ENCODE data around the gene ZFR2. TPM values are rescaled to one million over a fixed set of nuclear protein-coding genes. Genes with fewer than 3 reads are reported as not detected.

Gene ZFR2
- total RNA-seq, 2 donors from 2014 or later, result not detected

- H3K27ac ChIP-seq, result no peak overlapping the region
- no peaks in the 10 kb centered on the region for H3K36me3 ChIP-seq
- no peaks in the 10 kb centered on the region for H3K4me1 ChIP-seq
- H3K9ac ChIP-seq (ENCODE audit: low read depth in 2 of 2, low read length in 2 of 2), result no peak overlapping the region
- DNase-seq, result no peak
- intact Hi-C loops (cut with DNase I), result no loop called here
- H3K27me3 ChIP-seq, result peaks cover 21% of the 10 kb centered on the region
- no peak for TF ChIP-seq CTCF (IDR thresholded peaks at IDR 0.05)
- no peak overlapping the region for H3K4me3 ChIP-seq
- H3K9me3 ChIP-seq, result no peaks in the 10 kb centered on the region
These were observed 668 bp downstream of the ZFR2 start for GRCh38 chr19:3867971-3868769.

- Histone ChIP-seq H3K27me3 (peaks cover 21% of the 10 kb centered on the region), H3K27ac (no peak overlapping the region)
- no peak for TF ChIP-seq CTCF (IDR thresholded peaks at IDR 0.05)
These were observed 1.8 kb downstream of the ZFR2 start for GRCh38 chr19:3866910-3867638.

DNA sequence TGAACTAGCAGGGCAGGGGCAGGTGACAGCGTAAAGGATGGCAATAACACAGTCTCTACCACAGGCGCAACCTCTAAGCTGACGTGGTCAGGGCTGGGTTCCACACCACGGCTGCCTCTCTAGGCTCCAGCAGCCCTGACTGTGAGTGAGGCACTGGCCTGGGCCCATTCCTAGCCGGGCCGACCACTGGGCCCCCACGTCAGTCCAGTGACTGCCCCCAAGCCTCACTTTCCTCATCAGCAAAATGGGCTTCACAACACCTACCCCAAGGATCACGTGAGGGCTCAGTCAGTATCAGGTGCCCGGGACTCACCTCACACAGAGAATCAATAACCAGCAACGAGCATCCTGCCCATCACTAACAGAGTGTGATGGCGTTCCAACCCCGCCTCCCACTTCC lies 5.2 kb downstream of the ZFR2 start:
- Histone ChIP-seq H3K4me3 (no peak overlapping the region), H3K27ac (no peak overlapping the region), H3K9me3 (no peaks in the 10 kb centered on the region), H3K4me1 (no peaks in the 10 kb centered on the region), H3K9ac (ENCODE audit: low read depth in 2 of 2, low read length in 2 of 2) (no peak overlapping the region), H3K27me3 (peaks cover 13% of the 10 kb centered on the region), H3K36me3 (no peaks in the 10 kb centered on the region)
- DNase-seq, result no peak
- TF ChIP-seq CTCF (IDR thresholded peaks at IDR 0.05), result no peak
- intact Hi-C loops (cut with DNase I), result no loop called here

More at GRCh38 chr19:3866910-3867638, 1.8 kb downstream of the ZFR2 start:
- no peak for DNase-seq
- Histone ChIP-seq H3K4me1 (no peaks in the 10 kb centered on the region), H3K9ac (ENCODE audit: low read depth in 2 of 2, low read length in 2 of 2) (no peak overlapping the region), H3K36me3 (no peaks in the 10 kb centered on the region), H3K9me3 (no peaks in the 10 kb centered on the region), H3K4me3 (no peak overlapping the region)
- intact Hi-C loops (cut with DNase I), result no loop called here

GRCh38 chr19:3862826-3863500 lies 5.9 kb downstream of the ZFR2 start:
- Histone ChIP-seq H3K4me3 (no peak overlapping the region), H3K27me3 (peaks cover 6% of the 10 kb centered on the region), H3K9me3 (no peaks in the 10 kb centered on the region), H3K36me3 (no peaks in the 10 kb centered on the region), H3K9ac (ENCODE audit: low read depth in 2 of 2, low read length in 2 of 2) (no peak overlapping the region), H3K4me1 (no peaks in the 10 kb centered on the region), H3K27ac (no peak overlapping the region)
- intact Hi-C loops (cut with DNase I), result no loop called here
- no peak for DNase-seq
- no peak for TF ChIP-seq CTCF (IDR thresholded peaks at IDR 0.05)

DNA sequence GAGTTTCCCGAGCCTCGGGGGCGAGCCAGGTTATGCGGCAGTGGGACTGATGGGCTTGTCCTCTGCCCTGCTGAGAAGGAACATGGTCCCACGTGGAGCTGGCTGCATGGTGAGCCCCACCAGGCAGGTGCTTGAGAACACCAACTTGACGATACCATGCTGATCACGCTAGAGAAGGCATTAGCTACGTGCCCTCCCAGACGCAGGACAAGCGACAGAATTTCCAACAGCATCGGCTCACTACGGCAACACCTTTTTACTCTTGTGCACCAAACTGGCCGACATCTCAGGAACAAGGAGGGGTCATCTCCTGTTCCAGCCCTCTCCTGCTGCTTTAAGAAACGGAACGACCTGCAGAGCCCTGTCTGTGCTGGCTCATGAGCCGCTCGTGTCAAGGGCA lies 8.3 kb downstream of the ZFR2 start:
- H3K4me1 ChIP-seq, result no peaks in the 10 kb centered on the region
- no peak overlapping the region for H3K27ac ChIP-seq
- no peak overlapping the region for H3K4me3 ChIP-seq
- intact Hi-C loops (cut with DNase I), result no loop called here
- H3K9me3 ChIP-seq, result no peaks in the 10 kb centered on the region
- no peaks in the 10 kb centered on the region for H3K27me3 ChIP-seq
- DNase-seq, result no peak
- H3K9ac ChIP-seq (ENCODE audit: low read depth in 2 of 2, low read length in 2 of 2), result no peak overlapping the region
- no peak for TF ChIP-seq CTCF (IDR thresholded peaks at IDR 0.05)
- no peaks in the 10 kb centered on the region for H3K36me3 ChIP-seq
